Liver (tissue), 9 donors: ENCODE results near the gene COG2. TPM values are rescaled to one million over a fixed set of nuclear protein-coding genes. Genes with fewer than 3 reads are reported as not detected.

Source experiments
- DNase-seq: peaks from one replicate; pipeline ENCODE4 v3.0.0-alpha.2; 2017; ENCODE audit warnings: low spot score
- H3K27ac ChIP-seq, 2 donors: one replicate each; pipeline ENCODE4 v1.7.0; 2013; ENCODE audit warnings: inconsistent platforms in 2 of 2, low read length in 2 of 2, control low read depth in 1 of 2, low read depth in 1 of 2, mild to moderate bottlenecking in 1 of 2
- H3K27me3 ChIP-seq, 4 donors: one replicate each; pipeline versions ENCODE4 v1.6.1 to v1.7.0; 2013; ENCODE audit warnings: low read length in 3 of 4, inconsistent platforms in 1 of 4, mild to moderate bottlenecking in 1 of 4, moderate library complexity in 1 of 4; ENCODE audit not compliant: control insufficient read depth in 4 of 4, insufficient read depth in 4 of 4
- H3K36me3 ChIP-seq, 4 donors: one replicate each; pipeline versions ENCODE4 v1.6.1 to v1.7.0; 2013; ENCODE audit warnings: low read length in 3 of 4, mild to moderate bottlenecking in 3 of 4, low read depth in 1 of 4, moderate library complexity in 1 of 4; ENCODE audit not compliant: control insufficient read depth in 4 of 4, insufficient read depth in 3 of 4
- H3K4me1 ChIP-seq, 4 donors: one replicate each; pipeline versions ENCODE4 v1.6.1 to v1.7.0; 2013; ENCODE audit warnings: low read length in 3 of 4, mild to moderate bottlenecking in 3 of 4, moderate library complexity in 1 of 4; ENCODE audit not compliant: control insufficient read depth in 4 of 4, insufficient read depth in 4 of 4
- H3K4me3 ChIP-seq, 3 donors: one replicate each; pipeline versions ENCODE4 v1.6.1 to v1.7.0; 2013; ENCODE audit warnings: low read length in 3 of 3, control low read depth in 1 of 3, low read depth in 1 of 3, mild to moderate bottlenecking in 1 of 3
- H3K9ac ChIP-seq, 2 donors: one replicate each; pipeline ENCODE4 v1.7.0; 2013; ENCODE audit warnings: low read length in 2 of 2, mild to moderate bottlenecking in 2 of 2, moderate library complexity in 2 of 2, control low read depth in 1 of 2, low read depth in 1 of 2
- H3K9me3 ChIP-seq, 4 donors: one replicate each; pipeline versions ENCODE4 v1.6.1 to v1.7.0; 2013; ENCODE audit warnings: low read length in 3 of 4; ENCODE audit not compliant: control insufficient read depth in 4 of 4
- ATF3 ChIP-seq: IDR thresholded peaks from 2 replicates; pipeline ENCODE4 v1.6.1; 2016; ENCODE audit warnings: antibody characterized with exemption
- CTCF ChIP-seq: fragments of 150-350 bp; IDR thresholded peaks from 2 replicates; pipeline ENCODE4 v1.5.1; 2017; ENCODE audit warnings: improper control_type of control experiment, low read depth, low read length; ENCODE audit not compliant: missing input control
- EGR1 ChIP-seq, 2 donors: IDR thresholded peaks; 2 replicates each; pipeline ENCODE4 v1.6.1; 2016 to 2018; ENCODE audit warnings: antibody characterized with exemption in 2 of 2, low read depth in 2 of 2
- GABPA ChIP-seq, 2 donors: IDR thresholded peaks in 1 of 2; conservative IDR thresholded peaks in 1 of 2; 2 replicates each; pipeline ENCODE4 v1.6.1; 2016; ENCODE audit warnings: antibody characterized with exemption in 2 of 2, mild to moderate bottlenecking in 1 of 2, moderate library complexity in 1 of 2
- HNF4A ChIP-seq, 2 donors: conservative IDR thresholded peaks; 2 replicates each; pipeline ENCODE4 v1.6.1; 2016; ENCODE audit warnings: antibody characterized with exemption in 2 of 2, mild to moderate bottlenecking in 2 of 2
- JUND ChIP-seq, 2 donors: IDR thresholded peaks; 2 replicates each; pipeline ENCODE4 v1.6.1; 2016; ENCODE audit warnings: antibody characterized with exemption in 2 of 2
- NR2F2 ChIP-seq: IDR thresholded peaks from 2 replicates; pipeline ENCODE4 v1.6.1; 2016; ENCODE audit warnings: antibody characterized with exemption
- REST ChIP-seq: IDR thresholded peaks from 2 replicates; pipeline ENCODE4 v1.6.1; 2016; ENCODE audit warnings: antibody characterized with exemption, mild to moderate bottlenecking
- RXRA ChIP-seq, 2 donors: IDR thresholded peaks; 2 replicates each; pipeline ENCODE4 v1.6.1; 2017 to 2018; ENCODE audit warnings: antibody characterized with exemption in 2 of 2, mild to moderate bottlenecking in 1 of 2
- SP1 ChIP-seq: IDR thresholded peaks from 2 replicates; pipeline ENCODE4 v1.6.1; 2018; ENCODE audit warnings: antibody characterized with exemption, mild to moderate bottlenecking
- WGBS: extraction: QIAGEN DNeasy Blood & Tissue Kit; methylation state at CpG from one replicate; pipeline ENCODE4 v1.1.7; 2013; 5-methylcytosine and 5-hydroxymethylcytosine counted together
- polyA plus RNA-seq, 2 donors: library from polyadenylated mRNA; stranded (reverse) in 1 of 2; unstranded in 1 of 2; fragments of 200-250 nt in 1 of 2; fragments of >200 nt in 1 of 2; fragmentation: Nextera tagmentation in 1 of 2; extraction: Ambion mirVana in 1 of 2; gene quantifications; one replicate each; pipeline versions ENCODE4 v1.2.1 to v1.2.3, GENCODE V29; 2013 to 2015
- total RNA-seq, 2 donors: library from RNA; depleted of rRNA; stranded (reverse); fragments of >200 nt; gene quantifications; one replicate each; pipeline ENCODE4 v1.2.3, GENCODE V29; 2014
- donor health status: healthy.
- donor health status: healthy.
- donor health status: healthy.
- donor health status: healthy.
- donor health status: healthy.

COG2 gene
- total and polyA plus RNA-seq, 4 donors: 6.4 to 16.1 (median 14.3) TPM

- peak in 1 of 2 donors; percentile 21 for TF ChIP-seq EGR1 (IDR thresholded peaks at IDR 0.05; ENCODE audit: low read depth in 2 of 2)
- TF ChIP-seq JUND (IDR thresholded peaks at IDR 0.05): peak in 1 of 2 donors; percentile 42
- TF ChIP-seq RXRA (IDR thresholded peaks at IDR 0.05): no peak
- TF ChIP-seq NR2F2: peak; percentile 5
- peak in 1 of 2 donors; percentile 54 for TF ChIP-seq HNF4A (conservative IDR thresholded peaks at IDR 0.05)
- Histone ChIP-seq H3K9ac (no peak overlapping the region), H3K27me3 (no peaks in the 10 kb centered on the region), H3K36me3 (peaks cover 10 to 52% (median 37%) of the 10 kb centered on the region in 4 donors), H3K4me1 (peaks cover 2 to 16% (median 6%) of the 10 kb centered on the region in 4 donors), H3K27ac (no peak overlapping the region), H3K4me3 (no peak overlapping the region), H3K9me3 (no peaks in the 10 kb centered on the region)
- WGBS: 89% methylated on average over 19 of the region's 19 CpGs
- DNase-seq: no peak
These were observed 59.9 kb downstream of the COG2 start for GRCh38 chr1:230701895-230702768.

GRCh38 chr1:230702934-230703678 lies 60.8 kb downstream of the COG2 start:
- Histone ChIP-seq H3K9ac (no peak overlapping the region), H3K27me3 (no peaks in the 10 kb centered on the region), H3K9me3 (no peaks in the 10 kb centered on the region), H3K4me3 (no peak overlapping the region), H3K27ac (no peak overlapping the region), H3K36me3 (peaks cover 10 to 54% (median 42%) of the 10 kb centered on the region in 4 donors), H3K4me1 (peaks cover 1 to 23% (median 14%) of the 10 kb centered on the region in 4 donors)
- TF ChIP-seq GABPA (IDR thresholded peaks at IDR 0.05 in 1 of 2, conservative IDR thresholded peaks at IDR 0.05 in 1 of 2) (no peak), RXRA (IDR thresholded peaks at IDR 0.05) (peak in 1 of 2 donors; percentile 38), JUND (IDR thresholded peaks at IDR 0.05) (peak in 1 of 2 donors; percentile 18), HNF4A (conservative IDR thresholded peaks at IDR 0.05) (peak in 1 of 2 donors; percentile 24), CTCF (no peak), SP1 (peak; percentile 34), ATF3 (peak; percentile 33), REST (peak; percentile 7)
- WGBS: 62% methylated on average over 14 of the region's 14 CpGs
- no peak for DNase-seq
